Measurements from ENCODE around the gene HERPUD1. TPM values are rescaled to one million over a fixed set of nuclear protein-coding genes. Genes with fewer than 3 reads are reported as not detected.

HERPUD1 gene
- total and polyA plus RNA-seq, 2 of the 8 experiments (the other 6 are each of a cell fraction or from before 2014, with no cell fraction given), result 23.3 to 34.7 TPM

- Histone ChIP-seq H4K20me1 (replicated peaks in 1 of 2; ENCODE audit: control insufficient read depth in 1 of 2, insufficient read depth in 2 of 2, low read length in 2 of 2) (no peaks in the 10 kb centered on the region), H3K79me1 (ENCODE audit: low read depth, low read length) (no peaks in the 10 kb centered on the region), H4K5ac (ENCODE audit: insufficient read length, low read depth, low read length) (no peak overlapping the region), H4K8ac (ENCODE audit: extremely low read depth, insufficient read depth, low read length) (peak overlapping the region; percentile 83; the same call in 1 of the 2 replicates), H3K23me2 (ENCODE audit: low read depth, low read length) (peaks cover 8% of the 10 kb centered on the region; the same call in 1 of the 2 replicates), H2BK20ac (ENCODE audit: low read length) (no peak overlapping the region), H2AFZ (ENCODE audit: low read length) (peak overlapping the region; percentile 16; the same call in 1 of the 2 replicates), H3K14ac (ENCODE audit: insufficient read length) (no peak overlapping the region), H3K56ac (replicated peaks; ENCODE audit: insufficient read length, low read depth, low read length) (no peak overlapping the region), H3K36me3 (ENCODE audit: control insufficient read depth in 2 of 4, insufficient read depth in 4 of 4, low read length in 3 of 4) (no peaks in the 10 kb centered on the region), H3K79me2 (ENCODE audit: control insufficient read depth in 1 of 2, insufficient read depth in 2 of 2, low read length in 2 of 2) (no peaks in the 10 kb centered on the region), H2BK15ac (ENCODE audit: low read length) (no peak overlapping the region), H3K9ac (replicated peaks in 1 of 4; ENCODE audit: extremely low read depth in 1 of 4, low read depth in 3 of 4, low read length in 3 of 4) (no peak overlapping the region), H2BK12ac (ENCODE audit: low read depth, low read length) (no peak overlapping the region), H3K4me2 (ENCODE audit: insufficient read depth in 1 of 2, low read depth in 2 of 2, low read length in 2 of 2) (peak overlapping the region; percentile 76 to 93), H3K4ac (replicated peaks; ENCODE audit: insufficient read length, low read depth, low read length) (no peak overlapping the region), H3K9me3 (ENCODE audit: insufficient read depth in 2 of 2, low read depth in 1 of 2, low read length in 1 of 2) (no peaks in the 10 kb centered on the region), H3K4me3 (ENCODE audit: extremely low read depth in 1 of 4, insufficient read depth in 2 of 4, low read depth in 3 of 4, low read length in 4 of 4) (peak overlapping the region; percentile 43 to 78 (median 56); a peak in 6 of 8 replicates), H3K27ac (ENCODE audit: low read depth, low read length) (no peak overlapping the region), H3K4me1 (replicated peaks in 1 of 4; ENCODE audit: control insufficient read depth in 3 of 4, insufficient read depth in 4 of 4, low read length in 3 of 4) (peaks cover 0 to 9% (median 3%) of the 10 kb centered on the region in 4 experiments; a peak in 4 of 7 replicates), H2AK5ac (ENCODE audit: low read depth, low read length) (no peak overlapping the region), H4K91ac (replicated peaks; ENCODE audit: insufficient read length, low read length) (no peak overlapping the region), H2BK5ac (ENCODE audit: low read depth, low read length) (no peak overlapping the region), H3K18ac (ENCODE audit: extremely low read depth, low read length) (no peak overlapping the region), H3K23ac (ENCODE audit: insufficient read length) (no peak overlapping the region), H3K27me3 (replicated peaks in 1 of 4; ENCODE audit: control insufficient read depth in 3 of 4, extremely low read depth in 1 of 4, insufficient read depth in 3 of 4, low read length in 3 of 4) (peaks cover 0 to 33% (median 26%) of the 10 kb centered on the region in 4 experiments; a peak in 6 of 7 replicates), H2BK120ac (replicated peaks; ENCODE audit: low read depth, low read length) (no peak overlapping the region)
- WGBS, 2 experiments (ENCODE audit: extremely low coverage in 1 of 2, insufficient coverage in 1 of 2, insufficient read length in 1 of 2, insufficient replicate concordance in 2 of 2, low coverage in 1 of 2, low lambda C conversion rate in 2 of 2, missing lambda C conversion rate in 1 of 2), result 69% methylated on average over 7 of the region's 7 CpGs; no CpG with 5 or more reads in 1 of the 2 experiments
- no peak for DNase-seq (ENCODE audit: low read depth in 1 of 2, low spot score in 2 of 2)
- CTCF ChIA-PET (ENCODE audit: partially characterized antibody), result interaction anchor here (0.7 to 2.7 kb wide), 5 partner anchors 13 to 57 kb away, joined by 3 to 13 read pairs (median 3); no protein-coding TSS in a partner anchor
- POLR2A ChIA-PET (ENCODE audit: partially characterized antibody), result interaction anchor here (0.9 to 1.6 kb wide), 3 partner anchors 9 to 105 kb away, joined by 3 to 4 read pairs (median 3); no protein-coding TSS in a partner anchor
- no peak for FAIRE-seq
- TF ChIP-seq TAF1 (IDR thresholded peaks at IDR 0.05; ENCODE audit: low read depth, low read length) (no peak), EGR1 (IDR thresholded peaks at IDR 0.05; ENCODE audit: borderline replicate concordance, low read depth, low read length) (no peak), SUZ12 (IDR thresholded peaks at IDR 0.05; ENCODE audit: low read length) (no peak; the same call in 1 of the 2 replicates), MAFK (IDR thresholded peaks at IDR 0.05; ENCODE audit: low read depth, low read length) (no peak), BACH1 (IDR thresholded peaks at IDR 0.05; ENCODE audit: low read length) (no peak), JUN (IDR thresholded peaks at IDR 0.05; ENCODE audit: low read depth, low read length) (no peak)
These were observed 58.0 kb downstream of the HERPUD1 start for GRCh38 chr16:56989988-56990387.
